GM19239 (cell line): ENCODE measurements around the gene ITGAL.
"Not testable (repeated sequence)": the region's sequence is repeated elsewhere in the genome, so short reads cannot be mapped to it uniquely, and the experiment has no call there.

ENCODE experiments used
- DNase-seq: peaks from one replicate; pipeline ENCODE4 v3.0.0; 2011; ENCODE audit warnings: low spot score; ENCODE audit not compliant: insufficient read length
- FAIRE-seq: peaks from 2 replicates; lab custom pipeline; 2011; peaks lifted over from hg19 to GRCh38; lab: Jason Lieb, UNC

Gene ITGAL

GRCh38 chr16:30490210-30490609 is 17.7 kb downstream of the ITGAL start:
- FAIRE-seq (no peak), DNase-seq (no peak)

GRCh38 chr16:30491229-30491628 is 18.7 kb downstream of the ITGAL start:
- FAIRE-seq (no peak), DNase-seq (no peak)

GRCh38 chr16:30491744-30492308 is 19.3 kb downstream of the ITGAL start:
- DNase-seq, result no peak
- FAIRE-seq, result no peak

GRCh38 chr16:30493941-30494488 is 21.5 kb downstream of the ITGAL start:
- DNase-seq (no peak), FAIRE-seq (no peak)

GRCh38 chr16:30494709-30495108 is 22.2 kb downstream of the ITGAL start:
- FAIRE-seq (no peak), DNase-seq (no peak)

- FAIRE-seq (no peak), DNase-seq (no peak)
Observed at GRCh38 chr16:30499284-30499683, 26.7 kb downstream of the ITGAL start.

GRCh38 chr16:30503403-30504296 is 31.1 kb downstream of the ITGAL start:
- DNase-seq, result no peak
- FAIRE-seq, result no peak

GRCh38 chr16:30509081-30509765 is 36.7 kb downstream of the ITGAL start:
- FAIRE-seq, result no peak
- DNase-seq, result no peak

- DNase-seq (no peak), FAIRE-seq (no peak)
Observed at GRCh38 chr16:30510376-30510938, 37.9 kb downstream of the ITGAL start.

GRCh38 chr16:30511509-30511908 is 39.0 kb downstream of the ITGAL start:
- DNase-seq, result no peak
- FAIRE-seq, result no peak

- DNase-seq (no peak), FAIRE-seq (no peak)
Observed at GRCh38 chr16:30515275-30515674, 42.7 kb downstream of the ITGAL start.

GRCh38 chr16:30518552-30518951 is 46.0 kb downstream of the ITGAL start:
- DNase-seq (no peak), FAIRE-seq (no peak)

- FAIRE-seq, result no peak
- DNase-seq, result no peak
Observed at GRCh38 chr16:30519120-30520049, 46.8 kb downstream of the ITGAL start.

- FAIRE-seq (no peak), DNase-seq (no peak)
Observed at GRCh38 chr16:30521476-30521872, 48.9 kb downstream of the ITGAL start.

- FAIRE-seq (no peak), DNase-seq (no peak)
Observed at GRCh38 chr16:30521873-30522641, 49.5 kb downstream of the ITGAL start.

- FAIRE-seq, DNase-seq: not testable (repeated sequence)
Observed at GRCh38 chr16:30522702-30523463, 50.3 kb downstream of the ITGAL start.

GRCh38 chr16:30523768-30524574 is 51.4 kb downstream of the ITGAL start:
- FAIRE-seq (no peak), DNase-seq (no peak)
